ENCODE results near the gene LSR. TPM values are rescaled to one million over a fixed set of nuclear protein-coding genes. Genes with fewer than 3 reads are reported as not detected.

Gene LSR
- total RNA-seq, 4 donors from 2014 or later, result 2.5 to 11.4 (median 5.2) TPM

- in situ Hi-C loops (cut with MboI; ENCODE audit: low sequenced_read_pairs in 4 of 4) (no loop called here), intact Hi-C loops (cut with DNase I; ENCODE audit: low total_unique reads) (no loop called here)
- Histone ChIP-seq H3K36me3 (no peaks in the 10 kb centered on the region), H3K9me3 (no peaks in the 10 kb centered on the region), H3K27me3 (no peaks in the 10 kb centered on the region), H3K4me3 (no peak overlapping the region), H3K27ac (no peak overlapping the region), H3K4me1 (no peaks in the 10 kb centered on the region)
- DNase-seq (no peak), ATAC-seq (no peak)
- TF ChIP-seq, protein P1, sequence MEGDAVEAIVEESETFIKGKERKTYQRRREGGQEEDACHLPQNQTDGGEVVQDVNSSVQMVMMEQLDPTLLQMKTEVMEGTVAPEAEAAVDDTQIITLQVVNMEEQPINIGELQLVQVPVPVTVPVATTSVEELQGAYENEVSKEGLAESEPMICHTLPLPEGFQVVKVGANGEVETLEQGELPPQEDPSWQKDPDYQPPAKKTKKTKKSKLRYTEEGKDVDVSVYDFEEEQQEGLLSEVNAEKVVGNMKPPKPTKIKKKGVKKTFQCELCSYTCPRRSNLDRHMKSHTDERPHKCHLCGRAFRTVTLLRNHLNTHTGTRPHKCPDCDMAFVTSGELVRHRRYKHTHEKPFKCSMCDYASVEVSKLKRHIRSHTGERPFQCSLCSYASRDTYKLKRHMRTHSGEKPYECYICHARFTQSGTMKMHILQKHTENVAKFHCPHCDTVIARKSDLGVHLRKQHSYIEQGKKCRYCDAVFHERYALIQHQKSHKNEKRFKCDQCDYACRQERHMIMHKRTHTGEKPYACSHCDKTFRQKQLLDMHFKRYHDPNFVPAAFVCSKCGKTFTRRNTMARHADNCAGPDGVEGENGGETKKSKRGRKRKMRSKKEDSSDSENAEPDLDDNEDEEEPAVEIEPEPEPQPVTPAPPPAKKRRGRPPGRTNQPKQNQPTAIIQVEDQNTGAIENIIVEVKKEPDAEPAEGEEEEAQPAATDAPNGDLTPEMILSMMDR (IDR thresholded peaks at IDR 0.05 in 4 of 5, conservative IDR thresholded peaks at IDR 0.05 in 1 of 5), result no peak
- no peak for TF ChIP-seq POLR2A (IDR thresholded peaks at IDR 0.05)
Observed at GRCh38 chr19:35313587-35313986, 64.8 kb downstream of the LSR start.

DNA sequence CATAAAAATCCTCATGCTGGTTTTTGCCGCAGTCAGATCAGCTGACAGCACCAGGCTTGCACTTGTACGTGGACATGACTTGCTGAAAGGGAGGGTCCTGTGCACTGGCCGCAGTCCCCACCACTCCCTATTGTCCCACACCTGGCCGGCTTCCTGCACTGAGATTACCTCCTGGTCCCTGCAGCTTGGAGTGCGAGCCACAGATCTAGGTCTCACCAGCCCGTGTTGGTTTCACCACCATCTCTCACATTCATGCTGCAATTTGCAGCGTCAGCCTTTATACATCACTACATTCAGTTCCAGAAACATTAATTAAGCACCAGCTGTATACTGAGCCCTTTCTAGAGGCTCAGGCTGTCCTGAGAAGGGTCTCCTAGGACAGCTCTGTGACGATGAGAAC is 65.2 kb downstream of the LSR start:
- H3K36me3 ChIP-seq, result no peaks in the 10 kb centered on the region
- in situ Hi-C loops (cut with MboI; ENCODE audit: low sequenced_read_pairs in 4 of 4), result no loop called here
- no peaks in the 10 kb centered on the region for H3K9me3 ChIP-seq
- no peaks in the 10 kb centered on the region for H3K27me3 ChIP-seq
- H3K4me1 ChIP-seq, result no peaks in the 10 kb centered on the region
- DNase-seq (no peak), ATAC-seq (no peak)
- no peak overlapping the region for H3K4me3 ChIP-seq
- H3K27ac ChIP-seq, result no peak overlapping the region
- intact Hi-C loops (cut with DNase I; ENCODE audit: low total_unique reads), result no loop called here
- TF ChIP-seq POLR2A (IDR thresholded peaks at IDR 0.05), result no peak
- TF ChIP-seq, protein P1 (IDR thresholded peaks at IDR 0.05 in 4 of 5, conservative IDR thresholded peaks at IDR 0.05 in 1 of 5), result no peak

DNA sequence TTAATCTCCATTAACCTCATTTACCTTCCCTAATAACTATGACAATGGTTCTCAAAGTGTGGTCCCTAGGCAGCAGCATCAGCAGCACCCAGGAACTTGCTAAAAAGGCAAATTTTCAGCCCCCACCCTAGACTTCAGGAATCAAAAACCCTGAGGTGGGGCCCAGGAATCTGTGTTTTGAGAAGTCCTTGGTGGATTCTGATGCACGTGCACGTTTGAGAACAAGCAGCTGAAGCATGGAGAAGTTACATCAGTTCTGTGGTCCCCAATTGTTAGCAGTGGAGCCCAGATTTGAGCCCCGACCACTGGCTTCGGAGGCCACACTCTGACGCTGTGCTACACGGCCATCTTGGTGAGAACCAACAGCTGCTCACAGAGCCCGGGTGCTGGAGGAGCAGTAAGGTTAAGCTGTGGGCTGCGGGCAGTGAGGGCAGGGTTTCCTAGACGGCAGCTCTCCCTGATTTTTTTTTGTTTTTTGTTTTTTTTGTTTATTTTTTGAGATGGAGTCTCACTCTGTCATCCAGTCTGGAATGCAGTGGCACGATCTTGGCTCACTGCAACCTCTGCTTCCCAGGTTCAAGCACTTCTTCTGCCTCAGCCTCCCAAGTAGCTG is 66.2 kb downstream of the LSR start:
- no peaks in the 10 kb centered on the region for H3K4me1 ChIP-seq
- no peak for DNase-seq
- TF ChIP-seq, protein P1 (IDR thresholded peaks at IDR 0.05 in 4 of 5, conservative IDR thresholded peaks at IDR 0.05 in 1 of 5), result no peak
- TF ChIP-seq POLR2A (IDR thresholded peaks at IDR 0.05), result no peak
- ATAC-seq, result no peak
- H3K27ac ChIP-seq, result no peak overlapping the region
- no peak overlapping the region for H3K4me3 ChIP-seq
- no peaks in the 10 kb centered on the region for H3K27me3 ChIP-seq
- intact Hi-C loops (cut with DNase I; ENCODE audit: low total_unique reads) (no loop called here), in situ Hi-C loops (cut with MboI; ENCODE audit: low sequenced_read_pairs in 4 of 4) (no loop called here)
- no peaks in the 10 kb centered on the region for H3K36me3 ChIP-seq
- H3K9me3 ChIP-seq, result no peaks in the 10 kb centered on the region

DNA sequence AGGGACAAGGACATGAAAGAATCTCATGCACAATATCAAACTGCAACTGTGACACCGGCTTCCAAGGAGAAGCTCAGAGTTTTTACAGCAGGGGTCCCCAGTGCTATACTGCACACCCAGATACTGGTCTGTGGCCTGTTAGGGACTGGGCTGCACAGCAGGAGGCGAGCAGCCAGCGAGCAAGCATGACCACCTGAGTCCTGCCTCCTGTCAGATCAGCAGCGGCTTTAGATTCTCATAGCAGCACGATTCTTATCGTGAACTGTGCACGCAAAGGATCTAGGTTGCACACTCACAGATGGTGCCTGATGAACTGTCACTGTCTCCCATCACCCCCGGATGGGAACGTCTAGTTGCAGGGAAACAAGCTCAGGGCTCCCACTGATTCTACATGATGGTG is 67.1 kb downstream of the LSR start:
- ATAC-seq, result no peak
- H3K4me1 ChIP-seq, result no peaks in the 10 kb centered on the region
- intact Hi-C loops (cut with DNase I; ENCODE audit: low total_unique reads) (no loop called here), in situ Hi-C loops (cut with MboI; ENCODE audit: low sequenced_read_pairs in 4 of 4) (no loop called here)
- H3K27ac ChIP-seq, result no peak overlapping the region
- no peak overlapping the region for H3K4me3 ChIP-seq
- H3K9me3 ChIP-seq, result no peaks in the 10 kb centered on the region
- TF ChIP-seq POLR2A (IDR thresholded peaks at IDR 0.05), result no peak
- TF ChIP-seq, protein P1 (IDR thresholded peaks at IDR 0.05 in 4 of 5, conservative IDR thresholded peaks at IDR 0.05 in 1 of 5), result no peak
- DNase-seq, result no peak
- no peaks in the 10 kb centered on the region for H3K36me3 ChIP-seq
- H3K27me3 ChIP-seq, result no peaks in the 10 kb centered on the region

DNA sequence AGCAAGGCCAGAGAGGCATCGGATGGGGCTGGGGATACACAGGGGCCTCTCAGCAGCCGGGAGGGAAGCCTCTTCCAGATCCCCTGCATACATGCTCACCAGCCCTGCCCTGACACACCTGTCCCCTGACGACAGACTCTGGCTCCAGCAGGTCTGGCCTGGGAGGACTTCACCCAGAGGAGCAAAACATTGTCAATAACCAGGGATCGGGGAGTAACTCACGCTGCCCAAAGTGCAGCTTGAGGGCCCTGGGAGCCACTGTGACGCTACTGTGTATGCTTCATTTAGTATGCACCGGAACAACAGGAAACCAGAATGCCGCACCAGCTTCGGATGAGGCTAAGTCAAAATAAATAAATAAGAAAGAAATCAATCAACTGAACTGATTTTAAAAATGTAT is 67.8 kb downstream of the LSR start:
- no peaks in the 10 kb centered on the region for H3K4me1 ChIP-seq
- peaks cover 0 to 5% (median 0%) of the 10 kb centered on the region in 3 donors for H3K27me3 ChIP-seq
- TF ChIP-seq, protein P1 (IDR thresholded peaks at IDR 0.05 in 4 of 5, conservative IDR thresholded peaks at IDR 0.05 in 1 of 5), result no peak
- TF ChIP-seq POLR2A (IDR thresholded peaks at IDR 0.05), result no peak
- no peaks in the 10 kb centered on the region for H3K9me3 ChIP-seq
- ATAC-seq (no peak), DNase-seq (no peak)
- no peak overlapping the region for H3K4me3 ChIP-seq
- intact Hi-C loops (cut with DNase I; ENCODE audit: low total_unique reads) (no loop called here), in situ Hi-C loops (cut with MboI; ENCODE audit: low sequenced_read_pairs in 4 of 4) (no loop called here)
- H3K36me3 ChIP-seq, result no peaks in the 10 kb centered on the region
- H3K27ac ChIP-seq, result no peak overlapping the region
